Measurements from ENCODE around the gene CASP2.

DNA sequence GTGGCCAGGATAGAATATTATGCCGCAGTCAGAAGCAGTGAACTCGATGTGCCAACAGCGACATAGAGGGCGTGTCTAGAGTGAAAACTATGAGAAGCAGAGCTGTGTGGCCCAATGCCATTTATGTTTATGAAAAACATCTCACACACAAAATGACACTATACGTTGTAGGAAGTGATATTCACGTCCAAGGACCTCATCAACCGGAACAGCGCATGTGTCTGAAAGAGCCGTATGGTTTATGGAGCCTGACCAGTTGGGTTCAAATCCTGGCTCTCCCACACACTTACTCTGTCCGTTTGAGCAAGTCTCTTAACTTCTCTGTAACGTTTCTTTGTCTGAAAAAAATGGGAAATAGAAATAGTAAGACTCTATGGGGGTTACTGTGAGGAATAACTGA is 45.8 kb upstream of the CASP2 start:
- TF ChIP-seq, protein P1, sequence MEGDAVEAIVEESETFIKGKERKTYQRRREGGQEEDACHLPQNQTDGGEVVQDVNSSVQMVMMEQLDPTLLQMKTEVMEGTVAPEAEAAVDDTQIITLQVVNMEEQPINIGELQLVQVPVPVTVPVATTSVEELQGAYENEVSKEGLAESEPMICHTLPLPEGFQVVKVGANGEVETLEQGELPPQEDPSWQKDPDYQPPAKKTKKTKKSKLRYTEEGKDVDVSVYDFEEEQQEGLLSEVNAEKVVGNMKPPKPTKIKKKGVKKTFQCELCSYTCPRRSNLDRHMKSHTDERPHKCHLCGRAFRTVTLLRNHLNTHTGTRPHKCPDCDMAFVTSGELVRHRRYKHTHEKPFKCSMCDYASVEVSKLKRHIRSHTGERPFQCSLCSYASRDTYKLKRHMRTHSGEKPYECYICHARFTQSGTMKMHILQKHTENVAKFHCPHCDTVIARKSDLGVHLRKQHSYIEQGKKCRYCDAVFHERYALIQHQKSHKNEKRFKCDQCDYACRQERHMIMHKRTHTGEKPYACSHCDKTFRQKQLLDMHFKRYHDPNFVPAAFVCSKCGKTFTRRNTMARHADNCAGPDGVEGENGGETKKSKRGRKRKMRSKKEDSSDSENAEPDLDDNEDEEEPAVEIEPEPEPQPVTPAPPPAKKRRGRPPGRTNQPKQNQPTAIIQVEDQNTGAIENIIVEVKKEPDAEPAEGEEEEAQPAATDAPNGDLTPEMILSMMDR (conservative IDR thresholded peaks at IDR 0.05 in 1 of 2, IDR thresholded peaks at IDR 0.05 in 1 of 2; ENCODE audit: low read depth in 1 of 2, low read length in 2 of 2): no peak
- no peak for TF ChIP-seq EZH2 (IDR thresholded peaks at IDR 0.05; ENCODE audit: low read length, missing control alignments)

All from fibroblast of lung (primary cell).